ENCODE measurements around the gene ZIC4.

ZIC4 gene

DNA sequence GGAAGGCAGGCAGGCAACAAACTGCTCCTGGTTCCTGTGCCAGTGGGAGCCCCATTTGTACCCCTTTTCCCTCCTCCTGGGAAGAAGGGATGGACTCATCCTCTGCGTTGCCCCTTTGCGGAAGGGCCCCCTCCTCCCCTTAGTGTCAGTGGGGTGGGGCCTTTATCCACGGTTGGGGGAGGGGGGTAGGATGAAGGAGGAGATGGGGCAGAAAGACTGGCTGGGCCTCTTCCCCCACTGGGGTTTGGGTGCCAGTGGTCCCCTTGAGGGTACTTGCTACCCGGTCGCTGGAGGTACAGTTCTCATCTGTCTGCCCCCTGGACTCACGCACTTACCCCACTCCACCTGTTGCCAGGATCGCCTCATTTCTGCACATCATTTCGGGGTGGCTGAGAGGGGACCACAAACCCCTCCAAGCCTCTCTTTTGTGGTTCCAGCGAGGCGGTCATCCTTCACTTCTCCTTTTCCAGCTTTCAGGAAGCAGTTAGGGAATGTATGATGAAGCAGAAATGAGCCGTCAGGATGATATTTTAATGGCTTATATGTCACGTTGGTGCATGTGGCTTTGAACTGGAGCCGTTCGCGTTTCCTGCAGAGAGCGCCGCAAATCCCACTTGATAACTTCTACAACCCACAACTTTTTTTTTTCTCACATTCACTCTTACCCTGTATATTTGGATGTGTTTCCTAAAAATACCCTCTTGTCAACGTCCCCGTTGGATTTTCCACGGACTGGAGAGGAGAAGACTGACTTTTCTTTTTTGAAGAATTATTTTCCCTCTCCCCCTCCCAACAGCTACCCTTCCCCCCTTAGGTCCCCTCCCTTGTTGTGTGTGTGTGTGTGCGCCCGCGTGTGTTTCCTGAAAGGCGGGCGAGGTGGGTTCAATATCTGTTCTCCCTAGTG, at the start of gene ZIC4:
Gene ZIC4 (minus strand): TSS at position 516 of the 904 bp plus-strand sequence. CDS start 3,746 bp downstream, outside the sequence.
- DNase-seq (ENCODE audit: low read depth, low spot score): no peak

DNA sequence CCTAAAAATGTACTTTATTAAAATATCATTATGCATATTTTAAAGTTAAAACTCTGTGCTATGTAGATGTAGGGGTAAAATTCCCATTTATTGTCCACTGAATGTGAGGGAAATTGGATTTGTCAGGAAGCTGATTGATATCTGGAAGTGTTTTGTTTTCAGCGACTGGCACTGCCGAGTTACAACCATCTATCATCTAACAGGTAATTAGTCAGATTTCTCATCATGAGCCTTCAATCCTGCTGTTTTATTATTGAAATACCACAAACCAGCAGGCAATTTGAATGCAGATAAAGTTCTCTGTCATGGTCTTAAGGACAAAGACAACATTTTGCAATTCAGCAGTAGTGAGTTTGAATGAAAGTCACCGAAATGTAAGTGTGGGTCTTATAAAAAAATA, 43.3 kb upstream of the ZIC4 start:
- no peak for DNase-seq (ENCODE audit: low read depth, low spot score)

DNA sequence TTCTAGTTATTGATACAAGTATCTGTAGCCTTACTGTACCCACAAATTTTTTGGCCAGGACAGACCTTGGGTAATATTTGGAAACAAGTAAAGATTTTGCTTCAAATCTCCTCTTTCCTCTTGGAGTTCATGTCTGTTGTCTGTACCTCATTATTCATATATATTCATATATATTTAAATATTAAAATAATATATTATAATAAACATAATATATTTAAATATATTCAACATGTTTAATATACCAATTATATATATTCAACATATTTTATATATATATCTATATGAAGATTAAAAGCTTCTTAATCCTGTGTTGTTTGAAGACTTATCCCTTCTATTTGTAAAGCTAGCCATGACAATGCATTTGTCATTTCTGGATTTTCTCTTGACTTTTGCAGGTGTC, 40.9 kb upstream of the ZIC4 start:
- no peak for DNase-seq (ENCODE audit: low read depth, low spot score)

DNA sequence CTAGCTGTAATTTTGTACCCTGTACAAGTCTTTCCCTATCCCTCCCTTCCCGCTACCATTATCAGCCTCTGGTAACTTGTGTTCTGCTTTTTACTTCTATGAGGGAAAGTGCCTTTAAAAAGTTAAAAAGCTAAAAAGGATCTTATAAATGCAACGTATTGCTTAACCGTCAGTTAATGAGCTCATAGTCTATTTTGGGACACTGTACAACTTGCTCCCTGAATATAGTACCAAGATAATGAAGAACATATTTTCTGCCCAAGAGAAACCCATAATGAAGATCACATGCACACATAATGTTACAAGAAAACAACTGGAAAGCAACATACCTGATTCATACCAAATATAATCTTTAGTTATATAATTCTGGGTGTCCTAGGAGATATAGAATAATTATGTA, 25.4 kb upstream of the ZIC4 start:
- no peak for DNase-seq (ENCODE audit: low read depth, low spot score)

- no peak for DNase-seq (ENCODE audit: low read depth, low spot score)
Measured at GRCh38 chr3:147428754-147429153, 22.4 kb upstream of the ZIC4 start.

- no peak for DNase-seq (ENCODE audit: low read depth, low spot score)
Measured at GRCh38 chr3:147428326-147428725, 22.0 kb upstream of the ZIC4 start.

GRCh38 chr3:147427746-147428145, 21.4 kb upstream of the ZIC4 start:
- no peak for DNase-seq (ENCODE audit: low read depth, low spot score)

DNA sequence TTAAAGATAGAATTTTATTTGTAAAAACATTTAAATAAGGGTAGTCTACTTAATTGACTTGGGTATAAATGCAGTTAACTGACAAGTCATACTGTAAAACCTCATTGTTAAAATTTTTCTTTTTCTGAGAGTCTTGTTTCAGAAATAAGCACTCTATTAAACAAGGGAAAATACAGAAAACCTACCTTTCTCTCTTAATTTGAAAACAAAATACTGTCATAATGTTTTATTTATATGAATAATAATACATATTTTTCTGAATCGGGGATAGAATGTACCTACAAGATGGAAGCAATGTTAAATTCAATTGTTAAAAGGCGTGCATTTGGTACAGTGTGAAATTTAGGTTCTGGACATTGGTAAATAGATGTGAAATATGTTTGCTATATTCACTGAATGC, 20.6 kb upstream of the ZIC4 start:
- DNase-seq (ENCODE audit: low read depth, low spot score): no peak

DNA sequence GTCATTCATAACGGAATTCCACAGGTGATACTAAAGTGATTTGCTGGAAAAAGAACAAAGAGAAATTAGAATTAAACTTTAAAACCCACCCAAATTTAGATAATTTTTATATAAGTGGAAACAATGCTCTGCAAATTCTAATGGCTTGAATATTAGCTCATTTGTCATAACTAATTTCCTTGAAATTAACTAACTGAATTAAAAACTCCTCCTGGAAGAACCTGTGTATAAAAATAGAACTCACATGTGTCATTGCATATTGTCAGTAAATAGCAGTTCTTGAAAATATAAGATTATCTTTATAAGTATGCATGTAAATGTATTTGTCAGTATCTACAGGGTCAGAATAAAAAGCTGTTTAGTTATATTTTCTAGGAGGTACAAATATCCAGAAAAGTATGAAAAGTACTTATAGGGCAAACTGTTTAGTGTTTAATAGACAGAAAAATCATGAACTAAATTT, 19.1 kb upstream of the ZIC4 start:
- DNase-seq (ENCODE audit: low read depth, low spot score): no peak

DNA sequence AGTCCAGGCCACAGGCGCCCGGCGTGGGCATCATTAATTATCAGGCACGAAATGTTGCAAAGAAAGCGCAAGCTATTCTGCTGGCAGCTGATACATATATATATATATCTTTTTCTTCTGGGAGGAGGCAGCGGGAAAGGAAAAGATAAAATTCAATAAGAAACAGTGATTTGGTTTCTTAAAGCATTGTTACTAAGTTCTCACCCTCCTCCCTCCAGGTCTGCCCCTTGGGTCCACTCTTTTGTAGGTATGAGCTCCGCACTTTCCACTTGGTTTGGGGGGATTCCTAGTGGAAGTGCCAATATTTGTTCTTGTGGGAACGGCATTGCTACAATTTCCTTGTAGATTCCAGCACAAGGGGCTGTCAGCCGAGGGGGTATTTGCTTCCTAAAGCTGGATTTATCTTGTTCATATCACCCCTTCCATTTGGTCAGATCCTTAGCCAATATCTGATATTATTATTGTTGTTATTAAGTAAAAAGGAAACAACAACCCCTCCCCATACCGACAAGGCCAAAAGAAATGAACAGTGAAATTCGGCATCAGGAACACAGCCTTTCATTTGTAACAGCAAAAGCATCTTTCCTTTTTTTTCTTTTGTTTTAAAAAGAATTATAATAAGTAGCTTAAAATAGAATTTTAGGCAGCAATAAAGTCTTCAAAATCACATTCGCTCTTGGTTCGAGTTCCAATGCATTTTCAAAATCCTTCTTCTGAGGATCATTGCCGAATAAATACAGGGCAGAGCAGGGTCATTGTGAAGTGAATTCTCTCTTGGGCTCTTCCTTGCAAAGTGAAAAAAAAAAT, 18.4 kb upstream of the ZIC4 start:
- DNase-seq (ENCODE audit: low read depth, low spot score): no peak

- no peak for DNase-seq (ENCODE audit: low read depth, low spot score)
Measured at GRCh38 chr3:147423798-147424580, 17.6 kb upstream of the ZIC4 start.

DNA sequence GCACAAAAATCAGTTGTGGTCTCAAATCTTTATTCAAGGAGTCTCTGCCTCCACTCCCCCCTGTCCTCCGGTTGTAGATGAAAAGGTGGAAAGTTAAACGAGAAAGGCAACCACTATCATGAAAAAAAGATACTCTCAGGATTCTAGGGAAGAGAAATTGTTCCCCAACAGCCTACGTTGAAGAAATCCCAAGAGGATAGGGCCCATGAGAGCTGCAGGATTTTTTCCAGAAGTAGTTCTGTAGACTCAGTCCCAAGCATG, 17.1 kb upstream of the ZIC4 start:
- no peak for DNase-seq (ENCODE audit: low read depth, low spot score)

GRCh38 chr3:147422601-147423536, 16.5 kb upstream of the ZIC4 start:
- DNase-seq (ENCODE audit: low read depth, low spot score): no peak

DNA sequence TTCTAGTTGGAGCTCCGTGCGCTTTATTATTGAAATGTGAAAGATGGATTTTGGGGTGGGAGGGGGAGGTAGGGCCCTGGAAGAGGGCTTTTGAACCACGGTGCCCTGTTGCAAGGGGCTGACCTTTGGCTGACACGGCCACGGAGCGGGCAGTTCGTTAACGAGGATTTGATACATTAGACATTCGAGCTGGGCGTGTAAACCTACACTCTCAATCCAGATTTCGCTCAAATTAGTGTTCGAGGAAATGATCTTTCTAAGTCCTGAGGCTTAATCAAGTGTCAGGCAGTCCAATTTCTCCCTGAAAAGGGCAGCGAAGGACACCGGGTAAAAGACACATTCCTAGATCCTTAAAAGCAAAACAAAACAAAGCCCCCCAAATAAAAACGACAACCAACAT, 15.9 kb upstream of the ZIC4 start:
- no peak for DNase-seq (ENCODE audit: low read depth, low spot score)

GRCh38 chr3:147421184-147421912, 15.0 kb upstream of the ZIC4 start:
- DNase-seq (ENCODE audit: low read depth, low spot score): no peak

GRCh38 chr3:147420353-147421183, 14.2 kb upstream of the ZIC4 start:
- no peak for DNase-seq (ENCODE audit: low read depth, low spot score)

DNA sequence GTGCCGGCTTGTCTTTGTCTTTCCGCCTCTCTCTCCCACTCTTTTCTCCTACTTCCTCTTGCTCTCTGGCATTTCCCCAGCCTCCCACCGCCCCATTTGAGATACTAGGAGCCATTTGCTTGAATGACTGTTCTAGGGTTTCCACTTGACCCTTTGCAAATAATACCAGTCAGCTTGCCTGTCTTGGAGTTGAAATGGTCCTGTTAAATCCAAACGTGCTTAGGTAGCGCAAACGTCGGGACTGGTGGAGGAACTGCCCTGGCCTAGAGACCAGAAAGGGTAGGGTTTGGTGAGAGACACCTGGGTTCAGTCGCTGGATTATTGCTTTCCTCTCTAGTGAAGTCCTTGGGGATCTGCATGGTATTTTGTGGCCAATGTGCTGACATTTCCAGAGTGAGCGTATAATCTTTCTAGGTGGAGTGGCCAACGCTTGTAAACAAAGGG, 13.5 kb upstream of the ZIC4 start:
- no peak for DNase-seq (ENCODE audit: low read depth, low spot score)

- DNase-seq (ENCODE audit: low read depth, low spot score): peak; percentile 98
Measured at GRCh38 chr3:147418808-147419701, 12.7 kb upstream of the ZIC4 start.
